SK-N-SH (cell line): ENCODE data around the gene GALNT14. TPM values are rescaled to one million over a fixed set of nuclear protein-coding genes. Genes with fewer than 3 reads are reported as not detected.

ENCODE experiments used
- CTCF ChIA-PET: fragments of 300-600, 350-600 bp; formaldehyde crosslinking; extraction: SDS; loops from one replicate; lab custom pipeline; 2021; lab: Yijun Ruan, JAX
- POLR2A ChIA-PET: fragments of 350-600 bp; sonication (Branson Sonifier 250); formaldehyde crosslinking; extraction: SDS; loops from one replicate; lab custom pipeline; 2020; ENCODE audit warnings: antibody characterized with exemption, inconsistent platforms; lab: Yijun Ruan, JAX
- DNase-seq: peaks from one replicate; pipeline ENCODE4 v3.0.0; 2012
- H2AFZ ChIP-seq: fragments of 200-600 bp; sonication (generic); 2 replicates; pipeline ENCODE4 v1.8.1; 2016; ENCODE audit warnings: antibody characterized with exemption, mild to moderate bottlenecking, low read depth
- H3F3A ChIP-seq: fragments of 200-600 bp; sonication (generic); replicated peaks from 2 replicates; pipeline ENCODE3; 2016; ENCODE audit warnings: antibody characterized with exemption, mild to moderate bottlenecking; ENCODE audit not compliant: insufficient read depth
- H3K27ac ChIP-seq, 2 experiments: fragments of 200-500 bp in 1 of 2; fragments of 200-600 bp in 1 of 2; sonication (Bioruptor generic) in 1 of 2; sonication (generic), shearing (Covaris generic) in 1 of 2; 2 replicates each; pipeline versions ENCODE4 v1.5.1 to v1.6.1; 2014 to 2016; ENCODE audit warnings: low read depth in 2 of 2, inconsistent platforms in 1 of 2, low read length in 1 of 2, mild to moderate bottlenecking in 1 of 2, mixed read lengths in 1 of 2
- H3K27me3 ChIP-seq: fragments of 200-600 bp; sonication (generic), shearing (Covaris generic); 2 replicates; pipeline ENCODE4 v1.6.1; 2016; ENCODE audit warnings: mixed run types; ENCODE audit not compliant: insufficient read depth
- H3K36me3 ChIP-seq, 2 experiments: fragments of 200-500 bp in 1 of 2; fragments of 200-600 bp in 1 of 2; sonication (Bioruptor generic) in 1 of 2; sonication (generic) in 1 of 2; replicated peaks in 1 of 2; 2 replicates each; pipeline versions ENCODE3 to v1.5.1; 2014 to 2016; ENCODE audit warnings: low read length in 1 of 2, mild to moderate bottlenecking in 1 of 2; ENCODE audit not compliant: insufficient read depth in 2 of 2, control insufficient read depth in 1 of 2
- H3K4me1 ChIP-seq, 2 experiments: fragments of 200-500 bp in 1 of 2; fragments of 200-600 bp in 1 of 2; sonication (Bioruptor generic) in 1 of 2; sonication (generic), shearing (Covaris generic) in 1 of 2; 2 replicates each; pipeline versions ENCODE4 v1.5.1 to v1.6.1; 2014 to 2016; ENCODE audit warnings: low read depth in 1 of 2, low read length in 1 of 2, mixed run types in 1 of 2; ENCODE audit not compliant: insufficient read depth in 2 of 2, control insufficient read depth in 1 of 2
- H3K4me2 ChIP-seq: fragments of 200-600 bp; sonication (generic), shearing (Covaris generic); 2 replicates; pipeline ENCODE4 v1.6.1; 2017; ENCODE audit warnings: mixed run types
- H3K4me3 ChIP-seq, 2 experiments: fragments of 200-500 bp in 1 of 2; fragments of 200-600 bp in 1 of 2; sonication (Bioruptor generic) in 1 of 2; sonication (generic), shearing (Covaris generic) in 1 of 2; 2 replicates each; pipeline versions ENCODE4 v1.5.1 to v1.8.1; 2014 to 2016; ENCODE audit warnings: low read depth in 2 of 2, inconsistent platforms in 1 of 2, low read length in 1 of 2, mild to moderate bottlenecking in 1 of 2, mixed read lengths in 1 of 2, moderate library complexity in 1 of 2
- H3K79me2 ChIP-seq: fragments of 200-600 bp; sonication (generic); 2 replicates; pipeline ENCODE4 v1.8.1; 2017; ENCODE audit warnings: mild to moderate bottlenecking; ENCODE audit not compliant: insufficient read depth
- H3K9ac ChIP-seq: fragments of 200-600 bp; sonication (generic); 2 replicates; pipeline ENCODE4 v1.6.1; 2017; ENCODE audit warnings: mixed run types
- H3K9me2 ChIP-seq: fragments of 200-600 bp; sonication (generic); 2 replicates; pipeline ENCODE4 v1.6.1; 2017; ENCODE audit warnings: mixed run types
- H3K9me3 ChIP-seq: fragments of 200-600 bp; sonication (generic); 2 replicates; pipeline ENCODE4 v1.6.1; 2017; ENCODE audit warnings: mixed run types, mild to moderate bottlenecking, moderate library complexity
- H4K20me1 ChIP-seq: fragments of 200-600 bp; sonication (generic); 2 replicates; pipeline ENCODE4 v1.6.1; 2017; ENCODE audit warnings: mild to moderate bottlenecking, mixed run types; ENCODE audit not compliant: insufficient read depth
- CHD2 ChIP-seq: fragments of 150-350 bp; IDR thresholded peaks from 2 replicates; pipeline ENCODE4 v1.6.1; 2018; ENCODE audit warnings: low read length; ENCODE audit not compliant: partially characterized antibody
- CTCF ChIP-seq: fragments of 200-600 bp; sonication (generic); IDR thresholded peaks from 2 replicates; pipeline ENCODE4 v1.6.1; 2017; ENCODE audit warnings: antibody characterized with exemption, mild to moderate bottlenecking, moderate library complexity
- EP300 ChIP-seq, 2 experiments: IDR thresholded peaks; 2 replicates each; pipeline versions ENCODE4 v1.4.0 to v1.6.1; 2012; ENCODE audit warnings: borderline replicate concordance in 1 of 2, low read depth in 1 of 2, low read length in 1 of 2
- GATA2 ChIP-seq: sonication (generic); formaldehyde crosslinking; IDR thresholded peaks from 2 replicates; pipeline ENCODE4 v1.5.0; 2020; ENCODE audit warnings: mild to moderate bottlenecking, missing genetic modification reagents
- IRF3 ChIP-seq: fragments of 150-350 bp; IDR thresholded peaks from 2 replicates; pipeline ENCODE4 v1.6.1; 2016; ENCODE audit warnings: mild to moderate bottlenecking, low read depth, low read length
- MAX ChIP-seq: IDR thresholded peaks from 2 replicates; pipeline ENCODE4 v1.4.0; 2012; ENCODE audit warnings: low read depth
- NFIC ChIP-seq: IDR thresholded peaks from 2 replicates; pipeline ENCODE4 v1.4.0; 2012; ENCODE audit warnings: borderline replicate concordance
- RAD21 ChIP-seq: IDR thresholded peaks from 2 replicates; pipeline ENCODE4 v1.6.1; 2012; ENCODE audit warnings: mild to moderate bottlenecking, low read length
- RCOR1 ChIP-seq: fragments of 150-350 bp; IDR thresholded peaks from 2 replicates; pipeline ENCODE4 v1.6.1; 2017; ENCODE audit warnings: antibody characterized with exemption, low read length
- RFX5 ChIP-seq: IDR thresholded peaks from 2 replicates; pipeline ENCODE4 v1.6.1; 2012; ENCODE audit warnings: mild to moderate bottlenecking, improper control_type of control experiment, low read length
- TAF1 ChIP-seq: IDR thresholded peaks from 2 replicates; pipeline ENCODE4 v1.6.1; 2012; ENCODE audit warnings: low read depth, mild to moderate bottlenecking, low read length, moderate library complexity, borderline replicate concordance
- TCF12 ChIP-seq: IDR thresholded peaks from 2 replicates; pipeline ENCODE4 v1.4.0; 2012
- USF2 ChIP-seq: fragments of 150-350 bp; IDR thresholded peaks from 2 replicates; pipeline ENCODE4 v1.6.1; 2017; ENCODE audit warnings: antibody characterized with exemption, low read length, low read depth, borderline replicate concordance
- YY1 ChIP-seq: IDR thresholded peaks from 2 replicates; pipeline ENCODE4 v1.4.0; 2012; ENCODE audit warnings: low read depth, mild to moderate bottlenecking
- WGBS: methylation state at CpG from one replicate; pipeline ENCODE4 v1.1.6; 2017; ENCODE audit warnings: low lambda C conversion rate; 5-methylcytosine and 5-hydroxymethylcytosine counted together
- polyA plus RNA-seq, 3 experiments: library from polyadenylated mRNA; depleted of rRNA; stranded (reverse); fragments of >200 nt; gene quantifications; 2 replicates each; pipeline ENCODE4 v1.2.3, GENCODE V29; 2012

The GALNT14 gene
- polyA plus RNA-seq, 1 of the 3 experiments (the other 2 are of a cell fraction), result 1.6 TPM

GRCh38 chr2:31058096-31059035 lies 79.9 kb downstream of the GALNT14 start:
- Histone ChIP-seq H3K79me2 (no peaks in the 10 kb centered on the region), H3K27me3 (no peaks in the 10 kb centered on the region), H2AFZ (no peak overlapping the region), H3K4me3 (no peak overlapping the region), H3K4me1 (peaks cover 0 to 16% of the 10 kb centered on the region in 2 experiments; a peak in 2 of 4 replicates), H3F3A (no peaks in the 10 kb centered on the region), H3K9ac (no peak overlapping the region), H3K4me2 (no peak overlapping the region), H4K20me1 (no peaks in the 10 kb centered on the region), H3K27ac (no peak overlapping the region), H3K36me3 (no peaks in the 10 kb centered on the region), H3K9me2 (no peaks in the 10 kb centered on the region), H3K9me3 (no peaks in the 10 kb centered on the region)
- TF ChIP-seq RFX5, result no peak
- no peak for TF ChIP-seq USF2
- no peak for DNase-seq
- CTCF ChIA-PET, result interaction anchor here (1.0 to 1.6 kb wide), 2 partner anchors 60 to 196 kb away, joined by 3 to 4 read pairs; no protein-coding TSS in a partner anchor
- POLR2A ChIA-PET, result no interaction called here
- WGBS, result 48% methylated on average over 13 of the region's 13 CpGs

- Histone ChIP-seq H3F3A (no peaks in the 10 kb centered on the region), H4K20me1 (no peaks in the 10 kb centered on the region), H3K9ac (no peak overlapping the region), H2AFZ (no peak overlapping the region), H3K36me3 (no peaks in the 10 kb centered on the region), H3K9me3 (no peaks in the 10 kb centered on the region), H3K4me1 (peaks cover 0 to 16% of the 10 kb centered on the region in 2 experiments; a peak in 2 of 4 replicates), H3K79me2 (no peaks in the 10 kb centered on the region), H3K27me3 (no peaks in the 10 kb centered on the region), H3K27ac (no peak overlapping the region; a peak in 1 of 4 replicates), H3K4me3 (no peak overlapping the region), H3K4me2 (no peak overlapping the region), H3K9me2 (no peaks in the 10 kb centered on the region)
- TF ChIP-seq RAD21, result no peak
- POLR2A ChIA-PET, result no interaction called here
- CTCF ChIA-PET, result interaction anchor here (1.0 to 1.6 kb wide), 2 partner anchors 59 to 196 kb away, joined by 3 to 4 read pairs; no protein-coding TSS in a partner anchor
- WGBS, result 40% methylated on average over 3 of the region's 3 CpGs
- no peak for DNase-seq
Observed at GRCh38 chr2:31057691-31058090, 80.5 kb downstream of the GALNT14 start.

DNA sequence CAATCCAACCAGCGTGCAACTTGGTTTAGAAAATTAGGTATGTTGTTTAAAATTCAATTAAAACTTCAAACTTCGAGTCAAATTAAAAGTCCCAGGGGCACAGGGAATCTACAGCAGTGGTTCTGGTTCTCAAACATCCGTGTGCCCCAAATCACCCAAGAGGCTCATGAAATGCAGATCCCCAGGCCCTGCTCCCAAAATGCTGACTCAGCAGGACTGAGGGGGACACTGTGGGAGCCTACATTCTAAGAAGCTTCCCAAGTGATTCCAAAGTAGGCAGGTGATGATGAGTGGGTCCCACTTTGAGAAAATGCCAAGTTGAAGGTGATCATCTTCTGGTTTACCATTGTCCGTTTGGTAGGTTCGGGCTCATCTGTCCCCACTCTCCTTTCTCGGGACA lies 82.3 kb downstream of the GALNT14 start:
- Histone ChIP-seq H3K9ac (no peak overlapping the region), H3K27me3 (no peaks in the 10 kb centered on the region), H4K20me1 (no peaks in the 10 kb centered on the region), H3F3A (no peaks in the 10 kb centered on the region), H3K4me1 (peaks cover 0 to 16% of the 10 kb centered on the region in 2 experiments; a peak in 2 of 4 replicates), H3K4me2 (no peak overlapping the region), H3K36me3 (no peaks in the 10 kb centered on the region), H3K79me2 (no peaks in the 10 kb centered on the region), H3K27ac (no peak overlapping the region), H3K9me3 (no peaks in the 10 kb centered on the region), H3K9me2 (no peaks in the 10 kb centered on the region), H3K4me3 (no peak overlapping the region), H2AFZ (no peak overlapping the region)
- no peak for TF ChIP-seq GATA2 (CRISPR knock-in tag)
- TF ChIP-seq CTCF, result no peak
- no peak for TF ChIP-seq EP300 (IDR thresholded peaks at IDR 0.05; ENCODE audit: borderline replicate concordance in 1 of 2, low read depth in 1 of 2, low read length in 1 of 2)
- TF ChIP-seq IRF3, result no peak
- TF ChIP-seq MAX, result no peak
- no peak for TF ChIP-seq NFIC
- no peak for TF ChIP-seq TAF1
- TF ChIP-seq RCOR1, result no peak
- TF ChIP-seq YY1, result no peak
- no peak for TF ChIP-seq CHD2
- no peak for TF ChIP-seq TCF12
- WGBS, result 50% methylated on average over 6 of the region's 6 CpGs
- ChIA-PET POLR2A (no interaction called here), CTCF (no interaction called here)
- DNase-seq, result no peak
